Ectodermal cell (in vitro differentiated cells): ENCODE results near the gene AMY1A.
"Not testable (repeated sequence)": the region's sequence is repeated elsewhere in the genome, so short reads cannot be mapped to it uniquely, and the experiment has no call there.

Experiments used
- H3K27ac ChIP-seq: 2 replicates; pipeline ENCODE4 v1.7.0; 2013; ENCODE audit warnings: mild to moderate bottlenecking, low read depth, low read length; ENCODE audit not compliant: insufficient read depth, poor library complexity, severe bottlenecking
- H3K27me3 ChIP-seq: 2 replicates; pipeline ENCODE4 v1.7.0; 2013; ENCODE audit warnings: mild to moderate bottlenecking, low read length; ENCODE audit not compliant: insufficient read depth, control insufficient read depth, poor library complexity, severe bottlenecking
- H3K36me3 ChIP-seq: one replicate; pipeline ENCODE4 v1.7.0; 2013; ENCODE audit warnings: low read length; ENCODE audit not compliant: control insufficient read depth, insufficient read depth
- H3K4me1 ChIP-seq: one replicate; pipeline ENCODE4 v1.7.0; 2013; ENCODE audit warnings: low read length; ENCODE audit not compliant: control insufficient read depth, insufficient read depth
- H3K4me3 ChIP-seq: 2 replicates; pipeline ENCODE4 v1.7.0; 2013; ENCODE audit warnings: low read depth, low read length, control low read depth; ENCODE audit not compliant: insufficient read depth
- H3K9me3 ChIP-seq: 2 replicates; pipeline ENCODE4 v1.7.0; 2013; ENCODE audit warnings: mild to moderate bottlenecking, low read length, moderate library complexity; ENCODE audit not compliant: control insufficient read depth
- WGBS, 2 experiments: methylation state at CpG; one replicate each; pipeline ENCODE4 v1.1.7; 2013; ENCODE audit warnings: missing lambda C conversion rate in 2 of 2; 5-methylcytosine and 5-hydroxymethylcytosine counted together

The AMY1A gene

DNA sequence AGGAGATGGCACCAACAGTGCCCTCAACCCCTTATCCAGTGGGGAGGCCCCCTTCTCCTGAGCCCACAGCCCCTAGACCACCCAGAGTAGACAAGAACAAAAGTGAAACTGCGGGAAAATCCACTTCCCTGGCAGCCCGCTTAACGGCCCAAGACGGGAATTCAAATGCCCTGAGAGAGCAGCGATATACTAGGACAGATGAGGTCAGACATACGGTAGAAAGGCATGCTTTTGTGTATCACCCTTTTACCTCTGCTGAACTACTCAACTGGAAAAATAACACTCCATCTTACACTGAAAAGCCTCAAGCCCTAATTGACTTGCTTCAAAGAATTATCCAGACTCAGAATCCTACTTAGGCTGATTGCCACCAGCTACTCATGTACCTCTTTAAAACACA is 41.9 kb downstream of the AMY1A start:
- not testable (repeated sequence) for H3K36me3 ChIP-seq, H3K9me3 ChIP-seq, H3K27me3 ChIP-seq, H3K4me3 ChIP-seq, H3K27ac ChIP-seq, H3K4me1 ChIP-seq
- no CpG with 5 or more reads among the region's 6 CpGs for WGBS, 2 experiments

DNA sequence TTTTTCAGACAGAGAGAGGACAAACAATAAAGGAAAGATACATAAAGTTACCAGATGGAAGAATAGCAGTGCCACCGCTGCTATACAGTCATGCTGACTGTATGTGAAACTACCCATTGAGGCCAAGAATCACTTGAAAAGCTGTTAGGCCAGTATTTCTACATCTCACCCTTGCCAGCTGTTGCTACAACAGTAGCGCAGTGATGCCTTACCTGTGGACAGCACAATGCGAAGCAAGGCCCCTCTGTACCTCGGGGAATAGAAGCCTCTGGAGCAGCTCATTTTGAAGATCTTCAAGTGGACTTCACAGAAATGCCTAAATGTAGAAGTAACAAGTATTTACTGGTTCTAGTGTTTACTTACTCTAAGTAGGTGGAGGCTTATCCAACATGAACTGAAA is 45.1 kb downstream of the AMY1A start:
- not testable (repeated sequence) for H3K27me3 ChIP-seq, H3K4me1 ChIP-seq, H3K36me3 ChIP-seq, H3K4me3 ChIP-seq, H3K27ac ChIP-seq, H3K9me3 ChIP-seq
- no CpG with 5 or more reads among the region's 4 CpGs for WGBS, 2 experiments

GRCh38 chr1:103701256-103701655 is 45.7 kb downstream of the AMY1A start:
- not testable (repeated sequence) for H3K36me3 ChIP-seq, H3K4me1 ChIP-seq, H3K9me3 ChIP-seq, H3K27ac ChIP-seq, H3K4me3 ChIP-seq, H3K27me3 ChIP-seq
- no CpG with 5 or more reads among the region's 4 CpGs for WGBS, 2 experiments

DNA sequence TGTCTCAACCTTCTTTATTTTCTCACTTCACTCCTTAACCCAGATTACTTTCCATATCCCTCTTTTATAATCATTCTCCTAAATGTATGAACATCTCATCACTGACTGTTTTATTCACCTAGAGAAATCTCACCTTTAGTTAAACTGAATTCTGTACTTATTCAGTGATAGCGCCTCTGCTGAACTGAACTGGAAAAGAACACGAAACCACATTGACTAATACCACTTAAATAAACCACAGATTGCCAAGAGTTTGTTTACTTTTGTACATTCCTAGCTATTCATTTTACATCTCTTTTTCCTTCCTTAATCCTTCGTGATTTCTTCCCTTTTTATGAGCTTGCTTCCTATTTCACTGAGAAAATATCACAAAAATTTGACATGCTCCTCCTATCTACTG is 52.1 kb downstream of the AMY1A start:
- H3K27me3 ChIP-seq, H3K9me3 ChIP-seq, H3K36me3 ChIP-seq, H3K27ac ChIP-seq, H3K4me1 ChIP-seq, H3K4me3 ChIP-seq: not testable (repeated sequence)
- WGBS, 2 experiments = no CpG with 5 or more reads among the region's 3 CpGs

DNA sequence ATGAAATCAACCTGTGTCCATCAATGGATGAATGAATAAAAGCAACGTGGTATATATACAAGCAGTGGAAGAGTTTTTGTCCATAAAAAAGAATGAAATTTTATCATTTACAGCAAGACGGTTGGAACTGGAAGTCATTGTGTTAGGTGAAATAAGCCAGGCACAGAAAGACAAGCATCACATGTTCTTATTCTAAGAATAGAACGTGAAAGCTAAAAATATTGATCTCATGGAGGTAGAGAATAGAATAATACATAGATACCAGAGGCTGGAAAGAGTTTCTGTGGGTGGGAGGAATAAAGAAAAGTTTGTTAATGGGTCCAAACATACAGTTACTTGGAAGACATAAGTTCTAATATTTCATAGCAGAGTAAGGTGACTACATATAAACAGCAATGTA is 54.8 kb downstream of the AMY1A start:
- H3K36me3 ChIP-seq, H3K27ac ChIP-seq, H3K27me3 ChIP-seq, H3K4me3 ChIP-seq, H3K4me1 ChIP-seq, H3K9me3 ChIP-seq: not testable (repeated sequence)
- WGBS, 2 experiments = no CpG with 5 or more reads among the region's 3 CpGs
